Astrocyte (in vitro differentiated cells and primary cell): ENCODE data around the gene CAPS. TPM values are rescaled to one million over a fixed set of nuclear protein-coding genes. Genes with fewer than 3 reads are reported as not detected.
A peak's percentile ranks its signal among the peaks of the same experiment; 100 is the strongest.

ENCODE experiments used
- DNase-seq: peaks from one replicate; pipeline ENCODE4 v3.0.0-alpha.2; 2010; ENCODE audit warnings: low read depth
- FAIRE-seq: peaks from 2 replicates; lab custom pipeline; 2011; peaks lifted over from hg19 to GRCh38; lab: Jason Lieb, UNC
- H2AFZ ChIP-seq: 2 replicates; pipeline ENCODE4 v1.6.0; 2012; ENCODE audit warnings: low read depth, low read length, inconsistent platforms
- H3K27ac ChIP-seq: 2 replicates; pipeline ENCODE4 v1.5.1; 2011; ENCODE audit warnings: low read depth, low read length, inconsistent platforms
- H3K27me3 ChIP-seq: 2 replicates; pipeline ENCODE4 v1.6.0; 2011; ENCODE audit warnings: low read length, inconsistent platforms; ENCODE audit not compliant: insufficient read depth
- H3K36me3 ChIP-seq: 2 replicates; pipeline ENCODE4 v1.5.1; 2011; ENCODE audit warnings: low read length, inconsistent platforms; ENCODE audit not compliant: insufficient read depth
- H3K4me1 ChIP-seq: 2 replicates; pipeline ENCODE4 v1.5.1; 2011; ENCODE audit warnings: low read length, inconsistent platforms; ENCODE audit not compliant: insufficient read depth
- H3K4me2 ChIP-seq: 2 replicates; pipeline ENCODE4 v1.6.0; 2012; ENCODE audit warnings: low read length, inconsistent platforms
- H3K4me3 ChIP-seq: 2 replicates; pipeline ENCODE4 v1.5.1; 2011; ENCODE audit warnings: low read depth, mild to moderate bottlenecking, low read length, inconsistent platforms; ENCODE audit not compliant: insufficient read depth
- H3K79me2 ChIP-seq: 2 replicates; pipeline ENCODE4 v1.6.0; 2012; ENCODE audit warnings: mild to moderate bottlenecking, low read length, inconsistent platforms; ENCODE audit not compliant: insufficient read depth
- H3K9ac ChIP-seq: 2 replicates; pipeline ENCODE4 v1.6.0; 2012; ENCODE audit warnings: mild to moderate bottlenecking, low read length, inconsistent platforms
- H3K9me3 ChIP-seq: 2 replicates; pipeline ENCODE4 v1.5.1; 2012; ENCODE audit warnings: low read depth, mild to moderate bottlenecking, low read length, inconsistent platforms; ENCODE audit not compliant: insufficient read depth
- H4K20me1 ChIP-seq: 2 replicates; pipeline ENCODE4 v1.6.0; 2012; ENCODE audit warnings: low read length, inconsistent platforms; ENCODE audit not compliant: insufficient read depth
- H3K27ac Mint-ChIP-seq: one replicate; pipeline ENCODE4 v1.8.0; 2021; ENCODE audit warnings: mild to moderate bottlenecking, mixed read lengths; ENCODE audit not compliant: unreplicated experiment
- H3K27me3 Mint-ChIP-seq: one replicate; pipeline ENCODE4 v1.8.0; 2021; ENCODE audit warnings: low read depth, mixed read lengths; ENCODE audit not compliant: unreplicated experiment
- H3K36me3 Mint-ChIP-seq: one replicate; pipeline ENCODE4 v1.8.0; 2021; ENCODE audit warnings: low read depth, mixed read lengths; ENCODE audit not compliant: unreplicated experiment
- H3K4me1 Mint-ChIP-seq: one replicate; pipeline ENCODE4 v1.8.0; 2021; ENCODE audit warnings: low read depth, mixed read lengths; ENCODE audit not compliant: unreplicated experiment
- H3K4me3 Mint-ChIP-seq: one replicate; pipeline ENCODE4 v1.8.0; 2021; ENCODE audit warnings: mild to moderate bottlenecking, moderate library complexity, mixed read lengths; ENCODE audit not compliant: unreplicated experiment
- H3K9me3 Mint-ChIP-seq: one replicate; pipeline ENCODE4 v1.8.0; 2021; ENCODE audit warnings: mild to moderate bottlenecking, mixed read lengths; ENCODE audit not compliant: unreplicated experiment
- CTCF ChIP-seq: IDR thresholded peaks from 2 replicates; pipeline ENCODE4 v1.5.1; 2011; ENCODE audit warnings: low read depth, mild to moderate bottlenecking, inconsistent platforms, low read length, moderate library complexity; ENCODE audit not compliant: insufficient read depth
- EZH2 ChIP-seq: IDR thresholded peaks from 2 replicates; pipeline ENCODE4 v1.6.1; 2012; ENCODE audit warnings: mild to moderate bottlenecking, low read length, inconsistent platforms; ENCODE audit not compliant: insufficient read depth
- total RNA-seq: library from RNA; stranded (reverse); gene quantifications from 2 replicates; pipeline ENCODE4 v1.2.1, GENCODE V29; 2021

Gene CAPS
- total RNA-seq, 1 donor from 2014 or later: 6.2 TPM

- no peak overlapping the region for H2AFZ ChIP-seq
- peaks cover 14% of the 10 kb centered on the region for H3K79me2 ChIP-seq
- Mint-ChIP-seq H3K27me3 (no peaks in the 10 kb centered on the region), H3K27ac (no peak overlapping the region), H3K4me1 (peaks cover 4% of the 10 kb centered on the region), H3K4me3 (peak overlapping the region; percentile 60), H3K36me3 (peaks cover 2% of the 10 kb centered on the region), H3K9me3 (no peaks in the 10 kb centered on the region)
- DNase-seq (no peak), FAIRE-seq (no peak)
- no peaks in the 10 kb centered on the region for H3K9me3 ChIP-seq
- no peak overlapping the region for H3K4me3 ChIP-seq
- peaks cover 9% of the 10 kb centered on the region for H4K20me1 ChIP-seq
- no peaks in the 10 kb centered on the region for H3K36me3 ChIP-seq
- TF ChIP-seq CTCF: no peak
- TF ChIP-seq EZH2: no peak
- no peaks in the 10 kb centered on the region for H3K27me3 ChIP-seq
- H3K4me1 ChIP-seq: peaks cover 13% of the 10 kb centered on the region
- no peak overlapping the region for H3K4me2 ChIP-seq
- no peak overlapping the region for H3K9ac ChIP-seq
- H3K27ac ChIP-seq: no peak overlapping the region
Measured at GRCh38 chr19:5907241-5907640, 6.8 kb upstream of the CAPS start.

GRCh38 chr19:5908773-5909442 is 5.1 kb upstream of the CAPS start:
- H3K79me2 ChIP-seq: no peaks in the 10 kb centered on the region
- no peak overlapping the region for H3K4me3 Mint-ChIP-seq
- no peak for FAIRE-seq
- no peaks in the 10 kb centered on the region for H3K4me1 Mint-ChIP-seq
- no peak overlapping the region for H2AFZ ChIP-seq
- H3K4me3 ChIP-seq: no peak overlapping the region
- H3K9ac ChIP-seq: no peak overlapping the region
- peaks cover 2% of the 10 kb centered on the region for H3K36me3 Mint-ChIP-seq
- no peak overlapping the region for H3K4me2 ChIP-seq
- H4K20me1 ChIP-seq: no peaks in the 10 kb centered on the region
- TF ChIP-seq CTCF: no peak
- TF ChIP-seq EZH2: no peak
- no peak overlapping the region for H3K27ac Mint-ChIP-seq
- H3K4me1 ChIP-seq: peaks cover 7% of the 10 kb centered on the region
- H3K9me3 Mint-ChIP-seq: no peaks in the 10 kb centered on the region
- no peaks in the 10 kb centered on the region for H3K27me3 ChIP-seq
- H3K27ac ChIP-seq: no peak overlapping the region
- no peaks in the 10 kb centered on the region for H3K9me3 ChIP-seq
- H3K27me3 Mint-ChIP-seq: no peaks in the 10 kb centered on the region
- H3K36me3 ChIP-seq: no peaks in the 10 kb centered on the region
- DNase-seq: no peak

GRCh38 chr19:5910638-5910907 is 3.5 kb upstream of the CAPS start:
- DNase-seq: no peak
- Mint-ChIP-seq H3K4me3 (no peak overlapping the region), H3K9me3 (no peaks in the 10 kb centered on the region), H3K4me1 (no peaks in the 10 kb centered on the region), H3K36me3 (peaks cover 2% of the 10 kb centered on the region), H3K27ac (no peak overlapping the region), H3K27me3 (no peaks in the 10 kb centered on the region)
- Histone ChIP-seq H3K9me3 (no peaks in the 10 kb centered on the region), H3K4me1 (peaks cover 9% of the 10 kb centered on the region), H3K4me3 (no peak overlapping the region), H3K27me3 (no peaks in the 10 kb centered on the region), H3K9ac (no peak overlapping the region), H3K79me2 (no peaks in the 10 kb centered on the region), H4K20me1 (no peaks in the 10 kb centered on the region), H3K36me3 (no peaks in the 10 kb centered on the region), H3K4me2 (no peak overlapping the region), H3K27ac (no peak overlapping the region), H2AFZ (no peak overlapping the region)
- FAIRE-seq: no peak
- no peak for TF ChIP-seq EZH2
- TF ChIP-seq CTCF: no peak
